GM12878 (cell line): ENCODE measurements around the gene HSD17B12. TPM values are rescaled to one million over a fixed set of nuclear protein-coding genes. Genes with fewer than 3 reads are reported as not detected.

Source experiments
- ATAC-seq: fragments of 200-7000 bp; cut with Tn5 transposase; 3 replicates; pipeline ENCODE4 v1.9.1; 2020; ENCODE audit warnings: mild to moderate bottlenecking, moderate library complexity
- BruUV-seq: library from RNA; stranded (reverse); fragments of 400-500 nt; replicated peaks from 2 replicates; lab custom pipeline; 2021; lab: Mats Ljungman, UMichigan
- CTCF ChIA-PET: fragments of 300-600 bp; sonication (Branson Sonifier 250); formaldehyde crosslinking; extraction: SDS; loops from one replicate; lab custom pipeline; 2021; ENCODE audit warnings: inconsistent platforms; lab: Yijun Ruan, JAX
- POLR2A ChIA-PET: fragments of 350-600 bp; formaldehyde crosslinking; extraction: SDS; loops from one replicate; lab custom pipeline; 2021; ENCODE audit warnings: inconsistent platforms; lab: Charles Lee
- RAD21 ChIA-PET: fragments of 300-600 bp; sonication (Branson Sonifier 250); formaldehyde crosslinking; loops from one replicate; lab custom pipeline; 2023; ENCODE audit warnings: antibody characterized with exemption; ENCODE audit not compliant: unreplicated experiment; lab: Charles Lee
- SMC1A ChIA-PET: fragments of 300-600 bp; sonication (Branson Sonifier 250); formaldehyde crosslinking; loops from one replicate; lab custom pipeline; 2023; ENCODE audit not compliant: unreplicated experiment, uncharacterized antibody; lab: Charles Lee
- DNase-seq: peaks from one replicate; pipeline ENCODE4 v3.0.0-alpha.2; 2011; ENCODE audit warnings: low read depth, low spot score
- FAIRE-seq: peaks from 3 replicates; lab custom pipeline; 2011; peaks lifted over from hg19 to GRCh38; lab: Jason Lieb, UNC
- H2AFZ ChIP-seq: 2 replicates; pipeline ENCODE4 v1.6.0; 2011; ENCODE audit warnings: low read depth, low read length, control low read depth; ENCODE audit not compliant: control insufficient read depth
- H3K27ac ChIP-seq: 2 replicates; pipeline ENCODE4 v1.5.1; 2011; ENCODE audit warnings: control low read depth; ENCODE audit not compliant: control insufficient read depth, insufficient read depth
- H3K27me3 ChIP-seq, 2 experiments: replicated peaks in 1 of 2; 2 replicates each; pipeline versions ENCODE4 v1.6.0 to v1.6.1; 2011; ENCODE audit warnings: low read length in 1 of 2; ENCODE audit not compliant: control insufficient read depth in 2 of 2, insufficient read depth in 2 of 2
- H3K36me3 ChIP-seq, 2 experiments: 2 replicates each; pipeline ENCODE4 v1.5.1; 2011; ENCODE audit warnings: low read length in 1 of 2; ENCODE audit not compliant: control insufficient read depth in 2 of 2, insufficient read depth in 2 of 2
- H3K4me1 ChIP-seq: 2 replicates; pipeline ENCODE4 v1.6.1; 2011; ENCODE audit warnings: mild to moderate bottlenecking, low read length, moderate library complexity, mixed read lengths; ENCODE audit not compliant: control insufficient read depth, insufficient read depth
- H3K4me2 ChIP-seq: 2 replicates; pipeline ENCODE4 v1.6.0; 2011; ENCODE audit warnings: control low read depth; ENCODE audit not compliant: control insufficient read depth, insufficient read depth
- H3K4me3 ChIP-seq: fragments of 200-600 bp; sonication (generic); 2 replicates; pipeline ENCODE4 v1.5.1; 2016
- H3K79me2 ChIP-seq: 2 replicates; pipeline ENCODE4 v1.6.0; 2011; ENCODE audit warnings: low read length; ENCODE audit not compliant: control insufficient read depth, insufficient read depth
- H3K9ac ChIP-seq: 2 replicates; pipeline ENCODE4 v1.8.0; 2011; ENCODE audit warnings: low read length, control low read depth, mixed read lengths; ENCODE audit not compliant: control insufficient read depth, insufficient read depth
- H3K9me3 ChIP-seq: replicated peaks from 3 replicates; pipeline ENCODE4 v1.5.1; 2011; ENCODE audit warnings: mild to moderate bottlenecking, low read length; ENCODE audit not compliant: control insufficient read depth, insufficient read depth
- H4K20me1 ChIP-seq: 2 replicates; pipeline ENCODE4 v1.6.0; 2011; ENCODE audit not compliant: control insufficient read depth, insufficient read depth
- CREM ChIP-seq: IDR thresholded peaks from 2 replicates; pipeline ENCODE4 v1.6.1; 2014; ENCODE audit warnings: antibody characterized with exemption, low read depth
- JUND ChIP-seq: IDR thresholded peaks from 2 replicates; pipeline ENCODE4 v1.6.1; 2012; ENCODE audit warnings: low read depth, mild to moderate bottlenecking, low read length, improper control_type of control experiment, moderate library complexity
- NFYB ChIP-seq: IDR thresholded peaks from 2 replicates; pipeline ENCODE4 v1.6.1; 2011; ENCODE audit warnings: low read depth, mild to moderate bottlenecking, low read length, improper control_type of control experiment, moderate library complexity; ENCODE audit not compliant: insufficient read depth
- RCOR1 ChIP-seq: conservative IDR thresholded peaks from 2 replicates; pipeline ENCODE4 v1.6.1; 2012; ENCODE audit warnings: low read depth, low read length, improper control_type of control experiment
- WGBS: methylation state at CpG from one replicate; pipeline ENCODE4 v1.1.6; 2016; ENCODE audit warnings: low lambda C conversion rate; ENCODE audit not compliant: insufficient replicate concordance, insufficient coverage; ENCODE audit errors: missing lambda C conversion rate; 5-methylcytosine and 5-hydroxymethylcytosine counted together
- in situ Hi-C: fragments of 300-500 bp; cut with MboI; formaldehyde crosslinking; loops from 9 replicates; pipeline ENCODE4 v1.14.3; 2018; ENCODE audit warnings: mixed read lengths
- intact Hi-C: fragments of 100-400 bp; cut with micrococcal nuclease; formaldehyde crosslinking; loops from one replicate; pipeline ENCODE4 v1.14.2; 2022; ENCODE audit not compliant: unreplicated experiment
- polyA plus RNA-seq, 11 experiments: library from polyadenylated mRNA; depleted of rRNA in 4 of 11; unstranded in 6 of 11; stranded (reverse) in 5 of 11; fragments of >200 nt; fragmentation: Nextera tagmentation in 4 of 11; fragmentation: Illumina TruSeq in 1 of 11; extraction: Ambion mirVana in 4 of 11; extraction: Trizol in 1 of 11; gene quantifications; 1 replicate in 1 of 11; 2 replicates in 10 of 11; pipeline versions ENCODE4 v1.2.1 to v1.2.3, GENCODE V29; 2011 to 2016; ENCODE audit warnings: inconsistent platforms in 2 of 11, missing spikeins in 2 of 11, low read depth in 1 of 11
- total RNA-seq, 4 experiments: library from RNA; depleted of rRNA in 3 of 4; stranded (reverse); fragments of >200 nt in 3 of 4; fragmentation: Illumina TruSeq in 1 of 4; extraction: Trizol in 1 of 4; gene quantifications; 2 replicates each; pipeline versions ENCODE4 v1.2.1 to v1.2.3, GENCODE V29; 2013 to 2021
- TF ChIP-seq, protein P1 (sequence below): fragments of 450-650 bp; IDR thresholded peaks from 2 replicates; pipeline ENCODE4 v1.6.1; 2016; ENCODE audit warnings: mild to moderate bottlenecking
- TF ChIP-seq, protein P2 (sequence below): IDR thresholded peaks from 2 replicates; pipeline ENCODE4 v1.6.1; 2012; ENCODE audit warnings: mild to moderate bottlenecking, low read depth, low read length

The HSD17B12 gene
- total and polyA plus RNA-seq, 10 of the 15 experiments (the other 5 are each of a cell fraction or from before 2014, with no cell fraction given): 23.6 to 88.0 (median 64.7) TPM

DNA sequence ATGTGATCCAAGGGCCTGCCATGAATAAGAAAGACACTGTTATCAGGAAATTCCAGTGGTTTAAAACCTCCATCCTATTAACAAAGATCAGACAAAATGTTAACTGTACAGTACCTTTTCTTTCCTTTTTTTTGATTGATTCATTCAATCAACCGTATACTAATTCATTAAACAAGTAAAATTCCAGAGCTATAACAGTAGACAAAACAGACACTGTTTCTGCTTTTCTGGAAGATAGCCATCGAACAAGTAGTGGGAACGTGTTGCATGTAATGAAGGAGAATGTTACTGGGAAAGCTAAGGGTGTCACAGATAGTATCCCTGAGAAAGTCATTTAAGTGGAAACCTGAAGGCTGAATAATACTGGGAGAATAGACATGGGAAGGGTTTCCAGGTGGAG lies 126.4 kb downstream of the HSD17B12 start:
- Histone ChIP-seq H3K36me3 (peaks cover 0 to 6% of the 10 kb centered on the region in 2 experiments; a peak in 2 of 4 replicates), H3K4me3 (no peak overlapping the region), H3K9ac (no peak overlapping the region), H3K4me1 (no peaks in the 10 kb centered on the region), H3K27ac (no peak overlapping the region), H4K20me1 (no peaks in the 10 kb centered on the region), H3K9me3 (no peaks in the 10 kb centered on the region; the same call in 2 of the 3 replicates), H3K4me2 (no peak overlapping the region), H3K27me3 (no peaks in the 10 kb centered on the region), H2AFZ (no peak overlapping the region), H3K79me2 (no peaks in the 10 kb centered on the region)
- intact Hi-C loops (no loop called here), in situ Hi-C loops (no loop called here)
- ATAC-seq (no peak), FAIRE-seq (no peak), DNase-seq (no peak)
- SMC1A ChIA-PET: no interaction called here
- BruUV-seq: no TSS peak
- CTCF ChIA-PET: interaction anchor here (1.0 to 1.2 kb wide), 2 partner anchors 45 to 239 kb away, joined by 3 read pairs; no protein-coding TSS in a partner anchor
- TF ChIP-seq CREM (no peak), NFYB (no peak)
- TF ChIP-seq, protein P1, sequence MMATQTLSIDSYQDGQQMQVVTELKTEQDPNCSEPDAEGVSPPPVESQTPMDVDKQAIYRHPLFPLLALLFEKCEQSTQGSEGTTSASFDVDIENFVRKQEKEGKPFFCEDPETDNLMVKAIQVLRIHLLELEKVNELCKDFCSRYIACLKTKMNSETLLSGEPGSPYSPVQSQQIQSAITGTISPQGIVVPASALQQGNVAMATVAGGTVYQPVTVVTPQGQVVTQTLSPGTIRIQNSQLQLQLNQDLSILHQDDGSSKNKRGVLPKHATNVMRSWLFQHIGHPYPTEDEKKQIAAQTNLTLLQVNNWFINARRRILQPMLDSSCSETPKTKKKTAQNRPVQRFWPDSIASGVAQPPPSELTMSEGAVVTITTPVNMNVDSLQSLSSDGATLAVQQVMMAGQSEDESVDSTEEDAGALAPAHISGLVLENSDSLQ: no peak
- WGBS: 95% methylated on average over 3 of the region's 3 CpGs
- POLR2A ChIA-PET: no interaction called here
- RAD21 ChIA-PET: no interaction called here

DNA sequence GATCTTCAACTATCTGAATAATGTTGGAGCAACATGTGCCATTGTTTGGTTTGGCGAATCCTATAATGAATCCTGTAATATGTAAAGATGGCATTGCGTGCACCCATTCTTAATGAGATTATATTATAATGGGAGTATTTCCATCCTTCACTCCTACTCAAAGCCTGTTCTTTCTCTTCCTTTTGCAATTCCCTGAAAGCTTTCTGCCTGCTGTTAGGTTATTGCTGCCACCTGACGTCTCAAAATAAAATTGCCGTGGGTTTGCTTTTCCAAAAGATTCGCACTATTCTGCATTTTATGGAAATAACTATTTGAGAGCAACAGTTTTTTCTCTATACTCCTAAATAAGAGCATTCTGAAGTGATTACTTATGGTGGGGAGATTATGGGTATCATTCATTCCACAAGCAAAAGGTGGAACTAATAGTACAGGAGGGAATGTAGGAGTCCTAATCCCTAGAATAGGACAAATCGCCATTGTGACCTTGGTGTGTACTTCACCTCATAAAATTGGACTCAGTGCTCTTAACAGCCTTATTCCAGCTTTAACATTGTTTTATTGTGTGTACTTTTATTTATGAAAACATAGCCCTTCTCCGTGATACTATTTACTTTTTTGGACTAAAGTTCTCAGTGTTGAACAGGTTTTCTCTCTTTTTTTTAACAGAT lies 130.5 kb downstream of the HSD17B12 start:
- CTCF ChIA-PET: interaction anchor here (1.9 kb wide), 1 partner anchor 15 kb away, joined by 7 read pairs; no protein-coding TSS in a partner anchor
- no peak overlapping the region for H3K4me2 ChIP-seq
- H3K36me3 ChIP-seq: peaks cover 0 to 3% of the 10 kb centered on the region in 2 experiments; a peak in 1 of 4 replicates
- no peaks in the 10 kb centered on the region for H3K9me3 ChIP-seq
- FAIRE-seq (no peak), ATAC-seq (no peak), DNase-seq (no peak)
- H2AFZ ChIP-seq: no peak overlapping the region
- WGBS: 98% methylated on average over 7 of the region's 7 CpGs
- no peaks in the 10 kb centered on the region for H3K4me1 ChIP-seq
- H3K27me3 ChIP-seq: no peaks in the 10 kb centered on the region
- H3K27ac ChIP-seq: no peak overlapping the region
- POLR2A ChIA-PET: no interaction called here
- TF ChIP-seq RCOR1: no peak
- TF ChIP-seq, protein P2, sequence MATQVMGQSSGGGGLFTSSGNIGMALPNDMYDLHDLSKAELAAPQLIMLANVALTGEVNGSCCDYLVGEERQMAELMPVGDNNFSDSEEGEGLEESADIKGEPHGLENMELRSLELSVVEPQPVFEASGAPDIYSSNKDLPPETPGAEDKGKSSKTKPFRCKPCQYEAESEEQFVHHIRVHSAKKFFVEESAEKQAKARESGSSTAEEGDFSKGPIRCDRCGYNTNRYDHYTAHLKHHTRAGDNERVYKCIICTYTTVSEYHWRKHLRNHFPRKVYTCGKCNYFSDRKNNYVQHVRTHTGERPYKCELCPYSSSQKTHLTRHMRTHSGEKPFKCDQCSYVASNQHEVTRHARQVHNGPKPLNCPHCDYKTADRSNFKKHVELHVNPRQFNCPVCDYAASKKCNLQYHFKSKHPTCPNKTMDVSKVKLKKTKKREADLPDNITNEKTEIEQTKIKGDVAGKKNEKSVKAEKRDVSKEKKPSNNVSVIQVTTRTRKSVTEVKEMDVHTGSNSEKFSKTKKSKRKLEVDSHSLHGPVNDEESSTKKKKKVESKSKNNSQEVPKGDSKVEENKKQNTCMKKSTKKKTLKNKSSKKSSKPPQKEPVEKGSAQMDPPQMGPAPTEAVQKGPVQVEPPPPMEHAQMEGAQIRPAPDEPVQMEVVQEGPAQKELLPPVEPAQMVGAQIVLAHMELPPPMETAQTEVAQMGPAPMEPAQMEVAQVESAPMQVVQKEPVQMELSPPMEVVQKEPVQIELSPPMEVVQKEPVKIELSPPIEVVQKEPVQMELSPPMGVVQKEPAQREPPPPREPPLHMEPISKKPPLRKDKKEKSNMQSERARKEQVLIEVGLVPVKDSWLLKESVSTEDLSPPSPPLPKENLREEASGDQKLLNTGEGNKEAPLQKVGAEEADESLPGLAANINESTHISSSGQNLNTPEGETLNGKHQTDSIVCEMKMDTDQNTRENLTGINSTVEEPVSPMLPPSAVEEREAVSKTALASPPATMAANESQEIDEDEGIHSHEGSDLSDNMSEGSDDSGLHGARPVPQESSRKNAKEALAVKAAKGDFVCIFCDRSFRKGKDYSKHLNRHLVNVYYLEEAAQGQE: no peak
- TF ChIP-seq JUND: no peak
- H3K4me3 ChIP-seq: no peak overlapping the region
- intact Hi-C loops: no loop called here
- no peak overlapping the region for H3K9ac ChIP-seq
- H3K79me2 ChIP-seq: no peaks in the 10 kb centered on the region
- H4K20me1 ChIP-seq: no peaks in the 10 kb centered on the region
- RAD21 ChIA-PET: no interaction called here
- in situ Hi-C loops: no loop called here
- BruUV-seq: no TSS peak
- SMC1A ChIA-PET: interaction anchor here (0.6 kb wide), 1 partner anchor 41 kb away, joined by 3 read pairs; no protein-coding TSS in a partner anchor
